Smooth muscle cell (in vitro differentiated cells): ENCODE measurements around the gene CNTROB. TPM values are rescaled to one million over a fixed set of nuclear protein-coding genes. Genes with fewer than 3 reads are reported as not detected.

Source experiments
- DNase-seq: peaks from one replicate; lab custom pipeline; 2025; ENCODE audit not compliant: unreplicated experiment; lab: John Stamatoyannopoulos, UW
- H2AFZ ChIP-seq: fragments of 200-600 bp; sonication (generic); 2 replicates; pipeline ENCODE4 v1.6.0; 2016; ENCODE audit warnings: antibody characterized with exemption, low read depth, mild to moderate bottlenecking
- H3F3A ChIP-seq: fragments of 200-600 bp; sonication (generic); 2 replicates; pipeline ENCODE4 v1.6.0; 2017; ENCODE audit warnings: antibody characterized with exemption, low read depth
- H3K27ac ChIP-seq: fragments of 200-600 bp; sonication (generic); 2 replicates; pipeline ENCODE4 v1.5.1; 2016; ENCODE audit warnings: low read depth, mild to moderate bottlenecking
- H3K27me3 ChIP-seq: fragments of 200-600 bp; sonication (generic); 2 replicates; pipeline ENCODE4 v1.6.1; 2016; ENCODE audit warnings: low read depth, mild to moderate bottlenecking
- H3K36me3 ChIP-seq: fragments of 200-600 bp; sonication (generic); 2 replicates; pipeline ENCODE4 v1.5.1; 2016; ENCODE audit warnings: low read depth
- H3K4me1 ChIP-seq: fragments of 200-600 bp; sonication (generic); 2 replicates; pipeline ENCODE4 v1.5.1; 2016; ENCODE audit warnings: low read depth
- H3K4me2 ChIP-seq: fragments of 200-600 bp; sonication (generic); 2 replicates; pipeline ENCODE4 v1.6.0; 2016; ENCODE audit warnings: mild to moderate bottlenecking
- H3K4me3 ChIP-seq: fragments of 200-600 bp; sonication (generic); 2 replicates; pipeline ENCODE4 v1.5.1; 2016; ENCODE audit warnings: mild to moderate bottlenecking
- H3K79me2 ChIP-seq: fragments of 200-600 bp; sonication (generic); 2 replicates; pipeline ENCODE4 v1.6.0; 2016; ENCODE audit warnings: low read depth, mild to moderate bottlenecking
- H3K9ac ChIP-seq: fragments of 200-600 bp; sonication (generic); 2 replicates; pipeline ENCODE4 v1.6.0; 2016; ENCODE audit warnings: low read depth
- H3K9me3 ChIP-seq: fragments of 200-600 bp; sonication (generic); replicated peaks from 2 replicates; pipeline ENCODE4 v1.5.1; 2016; ENCODE audit warnings: low read depth
- H4K20me1 ChIP-seq: fragments of 200-600 bp; sonication (generic); 2 replicates; pipeline ENCODE4 v1.6.0; 2016; ENCODE audit warnings: low read depth
- CTCF ChIP-seq: fragments of 200-600 bp; sonication (generic); IDR thresholded peaks from 2 replicates; pipeline ENCODE4 v1.5.1; 2017; ENCODE audit warnings: borderline replicate concordance, mild to moderate bottlenecking, antibody characterized with exemption; ENCODE audit not compliant: insufficient read depth, poor library complexity, severe bottlenecking
- WGBS: methylation state at CpG from one replicate; pipeline ENCODE4 v1.1.7; 2016; ENCODE audit warnings: low lambda C conversion rate; 5-methylcytosine and 5-hydroxymethylcytosine counted together
- polyA plus RNA-seq: library from polyadenylated mRNA; unstranded; fragments of >200 nt; fragmentation: Nextera tagmentation; extraction: Ambion mirVana; gene quantifications from 2 replicates; pipeline ENCODE4 v1.2.1, GENCODE V29; 2016
- total RNA-seq: library from RNA; depleted of rRNA; stranded (reverse); fragments of >200 nt; gene quantifications from 2 replicates; pipeline ENCODE4 v1.2.3, GENCODE V29; 2014

CNTROB gene
- total and polyA plus RNA-seq, 2 experiments from 2014 or later, result 11.1 to 20.6 TPM

GRCh38 chr17:7889166-7889955 is 42.6 kb upstream of the CNTROB start:
- H3K4me1 ChIP-seq, result peaks cover 40% of the 10 kb centered on the region
- DNase-seq, result peak; percentile 65
- H3K9ac ChIP-seq, result no peak overlapping the region
- no peak overlapping the region for H2AFZ ChIP-seq
- no peaks in the 10 kb centered on the region for H4K20me1 ChIP-seq
- H3K27me3 ChIP-seq, result no peaks in the 10 kb centered on the region
- peak; percentile 27 for TF ChIP-seq CTCF
- H3K27ac ChIP-seq, result peak overlapping the region; percentile 88
- peaks cover 15% of the 10 kb centered on the region for H3K79me2 ChIP-seq
- peak overlapping the region; percentile 100 for H3K4me2 ChIP-seq
- 69% methylated on average over 11 of the region's 11 CpGs for WGBS
- no peaks in the 10 kb centered on the region for H3K9me3 ChIP-seq
- peak overlapping the region; percentile 87 for H3K4me3 ChIP-seq
- peaks cover 17% of the 10 kb centered on the region for H3F3A ChIP-seq
- no peaks in the 10 kb centered on the region for H3K36me3 ChIP-seq

- no peak overlapping the region for H3K4me2 ChIP-seq
- H3K27ac ChIP-seq, result no peak overlapping the region
- TF ChIP-seq CTCF, result no peak
- H3F3A ChIP-seq, result peaks cover 7% of the 10 kb centered on the region
- no peak overlapping the region for H3K4me3 ChIP-seq
- no peaks in the 10 kb centered on the region for H3K27me3 ChIP-seq
- no peaks in the 10 kb centered on the region for H4K20me1 ChIP-seq
- H2AFZ ChIP-seq, result no peak overlapping the region
- no peak for DNase-seq
- 89% methylated on average over 14 of the region's 15 CpGs for WGBS
- H3K79me2 ChIP-seq, result peaks cover 10% of the 10 kb centered on the region
- no peaks in the 10 kb centered on the region for H3K36me3 ChIP-seq
- H3K9ac ChIP-seq, result no peak overlapping the region
- H3K4me1 ChIP-seq, result peaks cover 18% of the 10 kb centered on the region
- no peaks in the 10 kb centered on the region for H3K9me3 ChIP-seq
Observed at GRCh38 chr17:7893187-7893880, 38.7 kb upstream of the CNTROB start.

- H3K27me3 ChIP-seq, result no peaks in the 10 kb centered on the region
- H3K4me2 ChIP-seq, result no peak overlapping the region
- H3K36me3 ChIP-seq, result no peaks in the 10 kb centered on the region
- no peak overlapping the region for H3K27ac ChIP-seq
- H3K9ac ChIP-seq, result no peak overlapping the region
- no peaks in the 10 kb centered on the region for H3K9me3 ChIP-seq
- peaks cover 9% of the 10 kb centered on the region for H3K4me1 ChIP-seq
- no peaks in the 10 kb centered on the region for H4K20me1 ChIP-seq
- H3K4me3 ChIP-seq, result no peak overlapping the region
- peaks cover 10% of the 10 kb centered on the region for H3K79me2 ChIP-seq
- no peak for TF ChIP-seq CTCF
- no peak overlapping the region for H2AFZ ChIP-seq
- no peak for DNase-seq
- 95% methylated on average over 8 of the region's 9 CpGs for WGBS
- no peaks in the 10 kb centered on the region for H3F3A ChIP-seq
Observed at GRCh38 chr17:7894226-7894625, 37.8 kb upstream of the CNTROB start.
